NCI-H2227 (cell line): ENCODE measurements around the gene PRSS2.

Experiments
- DNase-seq: peaks from one replicate; lab custom pipeline; 2025; ENCODE audit not compliant: unreplicated experiment; lab: John Stamatoyannopoulos, UW

Gene PRSS2

GRCh38 chr7:142822714-142823113 is 51.9 kb downstream of the PRSS2 start:
- DNase-seq: no peak
